HepG2 (cell line): ENCODE measurements around the gene DAB2IP. TPM values are rescaled to one million over a fixed set of nuclear protein-coding genes. Genes with fewer than 3 reads are reported as not detected.

ENCODE experiments used
- AGO1 ChIP-seq: fragments of 200-400 bp; formaldehyde crosslinking; IDR thresholded peaks from 2 replicates; pipeline ENCODE4 v1.6.1; 2017; ENCODE audit warnings: mild to moderate bottlenecking, low read depth, low read length, moderate library complexity; ENCODE audit not compliant: poor library complexity, severe bottlenecking
- ATF7-NPFF ChIP-seq: sonication (generic); formaldehyde crosslinking; IDR thresholded peaks from 2 replicates; pipeline ENCODE4 v1.8.1; 2023; ENCODE audit warnings: mild to moderate bottlenecking, low read depth, missing genetic modification reagents, moderate library complexity
- FOXP1 ChIP-seq, 2 experiments: fragments of 450-650 bp in 1 of 2; IDR thresholded peaks; 2 replicates each; pipeline ENCODE4 v1.6.1; 2017 to 2018; ENCODE audit warnings: antibody characterized with exemption in 1 of 2
- IRX3 ChIP-seq: sonication (generic); formaldehyde crosslinking; IDR thresholded peaks from 2 replicates; pipeline ENCODE4 v1.8.1; 2023; ENCODE audit warnings: mild to moderate bottlenecking, low read depth, missing genetic modification reagents, borderline replicate concordance
- MIER2 ChIP-seq: IDR thresholded peaks from 2 replicates; pipeline ENCODE4 v1.6.1; 2016; ENCODE audit warnings: missing biosample characterization, missing genetic modification reagents
- NR2F2 ChIP-seq: IDR thresholded peaks from 2 replicates; pipeline ENCODE4 v1.6.1; 2012; ENCODE audit warnings: low read depth, inconsistent platforms, borderline replicate concordance
- NR2F6 ChIP-seq, 2 experiments: IDR thresholded peaks; 2 replicates each; pipeline ENCODE4 v1.6.1; 2016; ENCODE audit warnings: antibody characterized with exemption in 1 of 2, mild to moderate bottlenecking in 1 of 2
- POLR2AphosphoS2 ChIP-seq: IDR thresholded peaks from 2 replicates; pipeline ENCODE4 v1.6.1; 2011; ENCODE audit warnings: low read depth, low read length, improper control_type of control experiment
- RFXANK ChIP-seq: IDR thresholded peaks from 2 replicates; pipeline ENCODE4 v1.6.1; 2016
- TBX2 ChIP-seq: sonication (generic); formaldehyde crosslinking; IDR thresholded peaks from 2 replicates; pipeline ENCODE4 v1.5.0; 2020; ENCODE audit warnings: missing genetic modification reagents, mild to moderate bottlenecking, borderline replicate concordance
- polyA plus RNA-seq, 8 experiments: library from polyadenylated mRNA; depleted of rRNA in 3 of 8; stranded (reverse) in 7 of 8; unstranded in 1 of 8; fragments of >200 nt; fragmentation: Illumina TruSeq in 4 of 8; extraction: Trizol in 4 of 8; gene quantifications; 2 replicates each; pipeline versions ENCODE4 v1.2.1 to v1.2.3, GENCODE V29; 2011 to 2016; ENCODE audit warnings: low read depth in 4 of 8, missing spikeins in 1 of 8, mixed read lengths in 1 of 8; ENCODE audit not compliant: insufficient read depth in 1 of 8
- total RNA-seq, 5 experiments: library from RNA; depleted of rRNA; stranded (reverse); fragments of >200 nt; fragmentation: Illumina TruSeq; extraction: Trizol; gene quantifications; 2 replicates each; pipeline ENCODE4 v1.2.3, GENCODE V29; 2016; ENCODE audit warnings: low read depth in 1 of 5
- TF ChIP-seq, protein P1 (sequence below): sonication (generic); formaldehyde crosslinking; IDR thresholded peaks from 2 replicates; pipeline ENCODE4 v1.5.0; 2020; ENCODE audit warnings: missing genetic modification reagents
- TF ChIP-seq, protein P2 (sequence below): IDR thresholded peaks from 2 replicates; pipeline ENCODE4 v1.6.1; 2016; ENCODE audit warnings: low read depth, borderline replicate concordance
- TF ChIP-seq, protein P3 (sequence below), 2 experiments: fragments of 450-650 bp in 1 of 2; sonication (generic) in 1 of 2; formaldehyde crosslinking; IDR thresholded peaks; 2 replicates each; pipeline versions ENCODE4 v1.5.0 to v1.8.0; 2020 to 2022; ENCODE audit warnings: mild to moderate bottlenecking in 1 of 2, missing genetic modification reagents in 1 of 2
- TF ChIP-seq, protein P4 (sequence below): sonication (generic); formaldehyde crosslinking; IDR thresholded peaks from 2 replicates; pipeline ENCODE4 v1.4.0; 2020; ENCODE audit warnings: missing genetic modification reagents
- TF ChIP-seq, protein P5 (sequence below): sonication (generic); formaldehyde crosslinking; IDR thresholded peaks from 2 replicates; pipeline ENCODE4 v1.9.0; 2021; ENCODE audit warnings: missing genetic modification reagents, mild to moderate bottlenecking, borderline replicate concordance
- TF ChIP-seq, protein P6 (sequence below): sonication (generic); formaldehyde crosslinking; IDR thresholded peaks from 2 replicates; pipeline ENCODE4 v1.4.0; 2020; ENCODE audit warnings: missing genetic modification reagents, mild to moderate bottlenecking, borderline replicate concordance

Gene DAB2IP
- total and polyA plus RNA-seq, 2 of the 13 experiments (the other 11 are each of a cell fraction or from before 2014, with no cell fraction given) = 25.3 to 37.9 TPM

DNA sequence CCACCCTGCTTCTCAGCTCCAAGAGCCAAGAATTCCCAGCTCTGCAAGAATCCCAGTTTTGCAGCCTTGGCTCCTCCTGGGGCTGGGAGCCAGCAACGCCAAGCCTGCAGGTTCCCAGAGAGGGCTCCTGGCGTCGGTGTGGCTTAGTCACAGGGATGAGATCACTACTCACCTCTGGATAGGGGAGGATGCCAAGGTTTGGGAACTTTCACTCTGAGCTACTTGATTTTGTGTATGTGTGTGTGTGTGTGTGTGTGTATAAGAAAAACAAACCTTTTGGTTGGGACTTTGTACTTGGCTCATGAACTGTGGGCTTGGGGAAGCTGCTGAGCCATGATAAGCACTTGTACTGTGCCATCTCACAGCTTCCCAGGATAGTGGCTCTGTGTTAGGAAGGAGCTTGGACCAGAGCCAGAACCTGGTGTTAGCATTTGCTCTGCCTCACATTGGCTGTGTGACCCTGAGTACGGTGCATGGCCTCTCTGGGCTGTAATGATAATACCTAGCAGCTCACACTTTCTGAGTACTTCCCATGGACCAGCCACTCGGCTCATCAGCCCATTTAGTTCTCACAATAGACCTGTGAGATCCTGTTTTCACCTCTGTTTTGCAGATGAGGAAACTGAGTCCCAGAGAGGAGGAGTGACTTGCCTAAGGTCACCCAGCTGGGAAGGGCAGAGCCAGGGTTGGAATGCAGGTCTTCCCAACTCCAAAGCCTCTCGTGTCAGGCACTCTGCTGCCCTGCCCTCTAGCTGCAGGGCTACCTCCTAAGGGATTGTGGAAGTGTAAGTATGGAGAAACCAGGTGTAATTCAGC is 41.4 kb upstream of the DAB2IP start (continued):
- no peak for TF ChIP-seq POLR2AphosphoS2
- no peak for TF ChIP-seq NR2F2
- TF ChIP-seq, protein P1, sequence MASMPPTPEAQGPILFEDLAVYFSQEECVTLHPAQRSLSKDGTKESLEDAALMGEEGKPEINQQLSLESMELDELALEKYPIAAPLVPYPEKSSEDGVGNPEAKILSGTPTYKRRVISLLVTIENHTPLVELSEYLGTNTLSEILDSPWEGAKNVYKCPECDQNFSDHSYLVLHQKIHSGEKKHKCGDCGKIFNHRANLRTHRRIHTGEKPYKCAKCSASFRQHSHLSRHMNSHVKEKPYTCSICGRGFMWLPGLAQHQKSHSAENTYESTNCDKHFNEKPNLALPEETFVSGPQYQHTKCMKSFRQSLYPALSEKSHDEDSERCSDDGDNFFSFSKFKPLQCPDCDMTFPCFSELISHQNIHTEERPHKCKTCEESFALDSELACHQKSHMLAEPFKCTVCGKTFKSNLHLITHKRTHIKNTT (CRISPR knock-in tag) = no peak
- TF ChIP-seq NR2F6 (IDR thresholded peaks at IDR 0.05) = 0 out of 2 replicates have a peak, but pooled peaks have one; percentile 9
- no peak for TF ChIP-seq NR2F6 (CRISPR knock-in tag; IDR thresholded peaks at IDR 0.05)
- TF ChIP-seq, protein P2, sequence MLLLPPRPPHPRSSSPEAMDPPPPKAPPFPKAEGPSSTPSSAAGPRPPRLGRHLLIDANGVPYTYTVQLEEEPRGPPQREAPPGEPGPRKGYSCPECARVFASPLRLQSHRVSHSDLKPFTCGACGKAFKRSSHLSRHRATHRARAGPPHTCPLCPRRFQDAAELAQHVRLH (CRISPR knock-in tag) = no peak
- TF ChIP-seq, protein P3, sequence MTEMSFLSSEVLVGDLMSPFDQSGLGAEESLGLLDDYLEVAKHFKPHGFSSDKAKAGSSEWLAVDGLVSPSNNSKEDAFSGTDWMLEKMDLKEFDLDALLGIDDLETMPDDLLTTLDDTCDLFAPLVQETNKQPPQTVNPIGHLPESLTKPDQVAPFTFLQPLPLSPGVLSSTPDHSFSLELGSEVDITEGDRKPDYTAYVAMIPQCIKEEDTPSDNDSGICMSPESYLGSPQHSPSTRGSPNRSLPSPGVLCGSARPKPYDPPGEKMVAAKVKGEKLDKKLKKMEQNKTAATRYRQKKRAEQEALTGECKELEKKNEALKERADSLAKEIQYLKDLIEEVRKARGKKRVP (CRISPR knock-in tag; IDR thresholded peaks at IDR 0.05) = no peak
- no peak; the same call in 1 of the 2 replicates for TF ChIP-seq TBX2 (CRISPR knock-in tag)
- TF ChIP-seq ATF7-NPFF (CRISPR knock-in tag) = no peak
- TF ChIP-seq, protein P4, sequence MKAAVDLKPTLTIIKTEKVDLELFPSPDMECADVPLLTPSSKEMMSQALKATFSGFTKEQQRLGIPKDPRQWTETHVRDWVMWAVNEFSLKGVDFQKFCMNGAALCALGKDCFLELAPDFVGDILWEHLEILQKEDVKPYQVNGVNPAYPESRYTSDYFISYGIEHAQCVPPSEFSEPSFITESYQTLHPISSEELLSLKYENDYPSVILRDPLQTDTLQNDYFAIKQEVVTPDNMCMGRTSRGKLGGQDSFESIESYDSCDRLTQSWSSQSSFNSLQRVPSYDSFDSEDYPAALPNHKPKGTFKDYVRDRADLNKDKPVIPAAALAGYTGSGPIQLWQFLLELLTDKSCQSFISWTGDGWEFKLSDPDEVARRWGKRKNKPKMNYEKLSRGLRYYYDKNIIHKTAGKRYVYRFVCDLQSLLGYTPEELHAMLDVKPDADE (CRISPR knock-in tag) = no peak
- no peak for TF ChIP-seq MIER2
- TF ChIP-seq, protein P5, sequence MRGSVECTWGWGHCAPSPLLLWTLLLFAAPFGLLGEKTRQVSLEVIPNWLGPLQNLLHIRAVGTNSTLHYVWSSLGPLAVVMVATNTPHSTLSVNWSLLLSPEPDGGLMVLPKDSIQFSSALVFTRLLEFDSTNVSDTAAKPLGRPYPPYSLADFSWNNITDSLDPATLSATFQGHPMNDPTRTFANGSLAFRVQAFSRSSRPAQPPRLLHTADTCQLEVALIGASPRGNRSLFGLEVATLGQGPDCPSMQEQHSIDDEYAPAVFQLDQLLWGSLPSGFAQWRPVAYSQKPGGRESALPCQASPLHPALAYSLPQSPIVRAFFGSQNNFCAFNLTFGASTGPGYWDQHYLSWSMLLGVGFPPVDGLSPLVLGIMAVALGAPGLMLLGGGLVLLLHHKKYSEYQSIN (CRISPR knock-in tag) = no peak
- no peak for TF ChIP-seq FOXP1 (IDR thresholded peaks at IDR 0.05)
- TF ChIP-seq FOXP1 (CRISPR knock-in tag; IDR thresholded peaks at IDR 0.05) = peak; percentile 68; the same call in 1 of the 2 replicates
- TF ChIP-seq IRX3 = no peak
- no peak for TF ChIP-seq AGO1
- TF ChIP-seq, protein P6, sequence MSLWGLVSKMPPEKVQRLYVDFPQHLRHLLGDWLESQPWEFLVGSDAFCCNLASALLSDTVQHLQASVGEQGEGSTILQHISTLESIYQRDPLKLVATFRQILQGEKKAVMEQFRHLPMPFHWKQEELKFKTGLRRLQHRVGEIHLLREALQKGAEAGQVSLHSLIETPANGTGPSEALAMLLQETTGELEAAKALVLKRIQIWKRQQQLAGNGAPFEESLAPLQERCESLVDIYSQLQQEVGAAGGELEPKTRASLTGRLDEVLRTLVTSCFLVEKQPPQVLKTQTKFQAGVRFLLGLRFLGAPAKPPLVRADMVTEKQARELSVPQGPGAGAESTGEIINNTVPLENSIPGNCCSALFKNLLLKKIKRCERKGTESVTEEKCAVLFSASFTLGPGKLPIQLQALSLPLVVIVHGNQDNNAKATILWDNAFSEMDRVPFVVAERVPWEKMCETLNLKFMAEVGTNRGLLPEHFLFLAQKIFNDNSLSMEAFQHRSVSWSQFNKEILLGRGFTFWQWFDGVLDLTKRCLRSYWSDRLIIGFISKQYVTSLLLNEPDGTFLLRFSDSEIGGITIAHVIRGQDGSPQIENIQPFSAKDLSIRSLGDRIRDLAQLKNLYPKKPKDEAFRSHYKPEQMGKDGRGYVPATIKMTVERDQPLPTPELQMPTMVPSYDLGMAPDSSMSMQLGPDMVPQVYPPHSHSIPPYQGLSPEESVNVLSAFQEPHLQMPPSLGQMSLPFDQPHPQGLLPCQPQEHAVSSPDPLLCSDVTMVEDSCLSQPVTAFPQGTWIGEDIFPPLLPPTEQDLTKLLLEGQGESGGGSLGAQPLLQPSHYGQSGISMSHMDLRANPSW = no peak
- TF ChIP-seq RFXANK (CRISPR knock-in tag) = no peak
